ENCODE data around the gene LEUTX.
A peak's percentile ranks its signal among the peaks of the same experiment; 100 is the strongest.

Gene LEUTX

DNA sequence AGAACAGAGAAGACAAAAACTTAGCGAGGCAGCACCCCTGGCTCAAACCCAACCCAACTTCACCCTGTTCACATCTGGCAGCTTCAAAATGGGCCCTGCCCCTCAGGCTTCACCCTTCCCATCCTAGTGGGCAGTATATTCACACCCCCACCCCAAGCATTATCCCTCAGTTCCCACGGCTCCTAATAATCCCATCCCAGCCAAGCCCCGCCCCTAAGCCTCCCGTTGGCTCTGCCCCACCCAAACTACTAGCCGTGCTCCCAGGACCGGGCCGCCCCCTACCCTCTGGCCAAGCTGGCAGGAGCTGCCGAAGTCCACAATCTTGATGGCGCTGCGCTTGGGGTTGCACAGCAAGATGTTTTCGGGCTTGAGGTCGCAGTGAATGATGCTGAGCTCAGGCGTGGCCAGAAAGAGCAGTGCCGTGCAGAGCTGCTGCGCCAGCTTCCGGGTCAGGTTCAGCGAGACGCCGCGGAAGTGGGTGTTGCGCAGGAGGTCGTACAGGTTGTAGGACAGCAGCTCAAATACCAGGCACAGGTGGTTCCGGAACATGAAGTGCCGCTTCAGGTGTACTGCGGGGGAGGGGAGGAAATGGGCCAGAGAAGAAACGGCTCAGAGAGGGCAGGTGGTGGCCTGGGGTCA is 49.5 kb downstream of the LEUTX start:
- TF ChIP-seq, protein P1, sequence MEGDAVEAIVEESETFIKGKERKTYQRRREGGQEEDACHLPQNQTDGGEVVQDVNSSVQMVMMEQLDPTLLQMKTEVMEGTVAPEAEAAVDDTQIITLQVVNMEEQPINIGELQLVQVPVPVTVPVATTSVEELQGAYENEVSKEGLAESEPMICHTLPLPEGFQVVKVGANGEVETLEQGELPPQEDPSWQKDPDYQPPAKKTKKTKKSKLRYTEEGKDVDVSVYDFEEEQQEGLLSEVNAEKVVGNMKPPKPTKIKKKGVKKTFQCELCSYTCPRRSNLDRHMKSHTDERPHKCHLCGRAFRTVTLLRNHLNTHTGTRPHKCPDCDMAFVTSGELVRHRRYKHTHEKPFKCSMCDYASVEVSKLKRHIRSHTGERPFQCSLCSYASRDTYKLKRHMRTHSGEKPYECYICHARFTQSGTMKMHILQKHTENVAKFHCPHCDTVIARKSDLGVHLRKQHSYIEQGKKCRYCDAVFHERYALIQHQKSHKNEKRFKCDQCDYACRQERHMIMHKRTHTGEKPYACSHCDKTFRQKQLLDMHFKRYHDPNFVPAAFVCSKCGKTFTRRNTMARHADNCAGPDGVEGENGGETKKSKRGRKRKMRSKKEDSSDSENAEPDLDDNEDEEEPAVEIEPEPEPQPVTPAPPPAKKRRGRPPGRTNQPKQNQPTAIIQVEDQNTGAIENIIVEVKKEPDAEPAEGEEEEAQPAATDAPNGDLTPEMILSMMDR (IDR thresholded peaks at IDR 0.05): no peak
- intact Hi-C loops (cut with DNase I; ENCODE audit: low total_unique reads): no loop called here
- H3K27me3 ChIP-seq: no peaks in the 10 kb centered on the region
- no peak overlapping the region for H3K27ac ChIP-seq
- peak in 1 of 2 donors; percentile 58 for DNase-seq
- peaks cover 34 to 71% (median 51%) of the 10 kb centered on the region in 3 donors for H3K36me3 ChIP-seq
- H3K9me3 ChIP-seq: no peaks in the 10 kb centered on the region
- no peak overlapping the region for H3K4me3 ChIP-seq
- peaks cover 0 to 31% (median 27%) of the 10 kb centered on the region in 4 donors for H3K4me1 ChIP-seq

DNA sequence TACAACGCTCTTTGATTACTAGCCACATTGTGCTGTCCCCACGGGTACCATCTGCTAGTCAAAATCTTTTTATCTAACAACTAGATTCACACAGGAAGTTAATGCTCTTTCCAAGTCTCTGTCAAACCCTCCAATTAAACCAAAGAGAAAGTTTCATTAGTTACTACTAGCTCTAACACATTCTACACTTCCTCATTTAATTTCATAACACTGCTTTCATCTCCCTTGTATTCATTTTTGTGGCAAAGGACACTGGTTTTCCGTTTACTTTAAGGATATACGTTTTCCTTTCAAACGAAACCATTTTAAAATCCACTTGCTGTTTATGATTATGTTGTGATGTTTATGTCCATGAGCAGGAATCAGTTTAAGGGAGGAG is 50.0 kb downstream of the LEUTX start:
- no peak for DNase-seq
- Histone ChIP-seq H3K4me3 (no peak overlapping the region), H3K9me3 (no peaks in the 10 kb centered on the region), H3K36me3 (peaks cover 34 to 71% (median 51%) of the 10 kb centered on the region in 3 donors), H3K27me3 (no peaks in the 10 kb centered on the region), H3K27ac (no peak overlapping the region), H3K4me1 (peaks cover 0 to 28% (median 24%) of the 10 kb centered on the region in 4 donors)
- TF ChIP-seq, protein P1 (IDR thresholded peaks at IDR 0.05): no peak
- intact Hi-C loops (cut with DNase I; ENCODE audit: low total_unique reads): no loop called here

DNA sequence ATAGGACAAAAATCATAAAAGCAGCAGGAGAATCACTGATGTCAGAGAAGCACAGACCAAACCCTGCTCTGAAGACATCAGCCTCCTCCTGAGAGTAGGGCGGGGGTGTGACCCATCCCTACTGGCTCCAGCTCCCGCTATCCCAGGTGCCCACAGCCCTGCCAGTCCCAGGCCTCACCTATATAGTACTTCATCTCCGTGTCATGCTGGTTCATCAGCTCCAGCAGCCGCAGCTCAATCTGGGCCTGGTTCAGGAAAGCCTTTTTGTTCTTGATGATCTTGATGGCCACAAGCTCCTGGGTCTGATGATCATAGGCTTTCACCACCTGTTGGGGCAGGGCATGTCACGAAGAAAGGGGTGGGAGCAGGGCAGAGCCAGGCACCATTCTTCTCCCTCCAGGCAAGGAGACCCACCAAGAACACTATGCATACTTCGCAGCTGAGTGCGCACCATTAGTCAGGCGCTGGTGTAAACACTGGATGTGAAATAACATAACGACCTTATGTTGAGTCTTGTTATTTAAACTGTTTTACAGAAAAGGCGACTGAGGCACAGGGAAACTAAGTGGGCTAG is 51.1 kb downstream of the LEUTX start:
- TF ChIP-seq, protein P1 (IDR thresholded peaks at IDR 0.05): no peak
- Histone ChIP-seq H3K9me3 (no peaks in the 10 kb centered on the region), H3K27me3 (no peaks in the 10 kb centered on the region), H3K27ac (no peak overlapping the region), H3K4me3 (no peak overlapping the region), H3K36me3 (peaks cover 34 to 71% (median 52%) of the 10 kb centered on the region in 3 donors), H3K4me1 (peaks cover 0 to 26% (median 21%) of the 10 kb centered on the region in 4 donors)
- intact Hi-C loops (cut with DNase I; ENCODE audit: low total_unique reads): no loop called here
- no peak for DNase-seq

DNA sequence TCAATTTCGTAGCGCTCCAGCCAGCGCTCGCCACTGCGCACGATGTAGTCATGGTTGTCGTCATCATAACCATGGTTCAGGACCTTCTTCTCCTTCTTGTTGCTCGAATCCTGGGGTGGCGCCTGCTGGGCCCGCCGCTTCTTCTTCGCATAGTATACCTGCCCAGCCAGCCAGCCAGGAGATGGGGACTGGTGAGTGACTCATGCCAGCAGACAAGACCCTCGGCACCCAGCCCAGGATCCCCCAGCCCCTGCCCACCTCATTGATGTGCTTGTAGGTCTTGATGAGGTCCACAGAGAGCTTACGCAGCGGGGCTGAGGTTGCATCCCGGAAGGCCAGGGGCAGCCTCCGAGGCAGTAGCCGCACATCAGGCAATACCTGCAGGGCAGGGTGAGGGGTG is 51.8 kb downstream of the LEUTX start:
- Histone ChIP-seq H3K27me3 (no peaks in the 10 kb centered on the region), H3K4me1 (peaks cover 0 to 21% (median 18%) of the 10 kb centered on the region in 4 donors), H3K36me3 (peaks cover 36 to 73% (median 56%) of the 10 kb centered on the region in 3 donors), H3K4me3 (no peak overlapping the region), H3K9me3 (no peaks in the 10 kb centered on the region), H3K27ac (no peak overlapping the region)
- TF ChIP-seq, protein P1 (IDR thresholded peaks at IDR 0.05): no peak
- intact Hi-C loops (cut with DNase I; ENCODE audit: low total_unique reads): no loop called here
- DNase-seq: no peak

DNA sequence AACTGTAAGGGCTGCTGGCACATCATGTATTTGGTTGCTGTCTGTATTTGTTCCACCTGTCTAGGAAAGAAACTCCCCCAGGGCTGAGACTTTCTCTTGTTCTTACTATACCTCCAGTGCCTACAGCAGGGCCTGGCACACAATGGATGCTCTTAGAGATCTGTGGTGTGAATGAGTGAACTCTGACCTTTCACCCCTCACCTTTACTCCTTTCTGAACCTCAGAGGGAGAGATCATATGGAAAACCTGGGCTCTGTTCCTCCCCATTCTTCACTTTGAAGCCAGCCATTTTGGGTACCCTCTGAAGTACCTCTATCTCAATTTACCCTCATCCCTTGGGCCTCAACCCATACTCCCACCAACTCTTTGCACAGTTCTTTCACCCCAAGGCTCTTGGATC is 52.2 kb downstream of the LEUTX start:
- peaks cover 40 to 73% (median 56%) of the 10 kb centered on the region in 3 donors for H3K36me3 ChIP-seq
- H3K27ac ChIP-seq: no peak overlapping the region
- H3K4me3 ChIP-seq: no peak overlapping the region
- TF ChIP-seq, protein P1 (IDR thresholded peaks at IDR 0.05): no peak
- DNase-seq: no peak
- H3K4me1 ChIP-seq: peaks cover 0 to 21% (median 18%) of the 10 kb centered on the region in 4 donors
- no peaks in the 10 kb centered on the region for H3K9me3 ChIP-seq
- intact Hi-C loops (cut with DNase I; ENCODE audit: low total_unique reads): no loop called here
- H3K27me3 ChIP-seq: no peaks in the 10 kb centered on the region

All from tibial artery (tissue), 4 donors.